GM18861 (cell line): Measurements from ENCODE around the gene POU2F1.

Source experiments
- ATAC-seq: cut with Tn5 transposase; IDR thresholded peaks from one replicate; pipeline ENCODE4 v1.9.1; 2021; ENCODE audit not compliant: unreplicated experiment

POU2F1 gene

GRCh38 chr1:167457936-167458584 lies 237.4 kb downstream of the POU2F1 start:
- no peak for ATAC-seq

GRCh38 chr1:167460836-167461235 lies 240.2 kb downstream of the POU2F1 start:
- no peak for ATAC-seq

GRCh38 chr1:167462341-167462740 lies 241.7 kb downstream of the POU2F1 start:
- ATAC-seq, result no peak

GRCh38 chr1:167463080-167463479 lies 242.4 kb downstream of the POU2F1 start:
- no peak for ATAC-seq

- no peak for ATAC-seq
Measured at GRCh38 chr1:167463875-167464575, 243.3 kb downstream of the POU2F1 start.

GRCh38 chr1:167465018-167465417 lies 244.3 kb downstream of the POU2F1 start:
- ATAC-seq, result no peak

GRCh38 chr1:167465743-167466142 lies 245.1 kb downstream of the POU2F1 start:
- no peak for ATAC-seq

GRCh38 chr1:167467126-167467710 lies 246.5 kb downstream of the POU2F1 start:
- no peak for ATAC-seq

- ATAC-seq, result no peak
Measured at GRCh38 chr1:167467752-167468151, 247.1 kb downstream of the POU2F1 start.

- ATAC-seq, result no peak
Measured at GRCh38 chr1:167469280-167469965, 248.7 kb downstream of the POU2F1 start.

- no peak for ATAC-seq
Measured at GRCh38 chr1:167471568-167471967, 250.9 kb downstream of the POU2F1 start.

- no peak for ATAC-seq
Measured at GRCh38 chr1:167472752-167473521, 252.3 kb downstream of the POU2F1 start.

- ATAC-seq, result no peak
Measured at GRCh38 chr1:167473761-167474160, 253.1 kb downstream of the POU2F1 start.

GRCh38 chr1:167474191-167474641 lies 253.5 kb downstream of the POU2F1 start:
- ATAC-seq, result no peak

GRCh38 chr1:167476061-167476460 lies 255.4 kb downstream of the POU2F1 start:
- ATAC-seq, result no peak
